IMR-90 (cell line): ENCODE measurements around the gene PTPRC. TPM values are rescaled to one million over a fixed set of nuclear protein-coding genes. Genes with fewer than 3 reads are reported as not detected.
A peak's percentile ranks its signal among the peaks of the same experiment; 100 is the strongest.

Experiments used
- ATAC-seq: fragments of 200-7000 bp; cut with Tn5 transposase; 2 replicates; pipeline ENCODE4 v1.9.1; 2020; ENCODE audit warnings: low read depth, mild to moderate bottlenecking, moderate library complexity
- BruUV-seq: library from RNA; stranded (reverse); fragments of 400-500 nt; replicated peaks from 2 replicates; lab custom pipeline; 2021; lab: Mats Ljungman, UMichigan
- CTCF ChIA-PET: fragments of 300-600 bp; formaldehyde crosslinking; extraction: SDS; loops from one replicate; lab custom pipeline; 2021; ENCODE audit warnings: antibody characterized with exemption; lab: Yijun Ruan, JAX
- POLR2A ChIA-PET: fragments of 300-600 bp; sonication (Branson Sonifier 250); formaldehyde crosslinking; loops from one replicate; lab custom pipeline; 2022; ENCODE audit warnings: antibody characterized with exemption; ENCODE audit not compliant: unreplicated experiment; lab: Charles Lee
- DNase-seq: peaks from one replicate; pipeline ENCODE4 v3.0.0; 2013
- H2AFZ ChIP-seq: replicated peaks from 2 replicates; pipeline ENCODE3; 2013; ENCODE audit warnings: low read length, mild to moderate bottlenecking; ENCODE audit not compliant: poor library complexity
- H2AK5ac ChIP-seq: 2 replicates; pipeline ENCODE4 v1.6.1; 2013; ENCODE audit warnings: low read depth, low read length, inconsistent platforms
- H2AK9ac ChIP-seq: replicated peaks from 2 replicates; pipeline ENCODE3; 2013; ENCODE audit warnings: mild to moderate bottlenecking, low read depth, low read length, moderate library complexity; ENCODE audit not compliant: poor library complexity
- H2BK120ac ChIP-seq: 2 replicates; pipeline ENCODE4 v1.6.1; 2013; ENCODE audit warnings: low read depth, low read length, inconsistent platforms
- H2BK15ac ChIP-seq: 3 replicates; pipeline ENCODE4 v1.6.1; 2013; ENCODE audit warnings: low read depth, low read length, inconsistent platforms
- H2BK20ac ChIP-seq: 2 replicates; pipeline ENCODE4 v1.6.1; 2013; ENCODE audit warnings: low read depth, mild to moderate bottlenecking, inconsistent platforms, low read length, moderate library complexity
- H2BK5ac ChIP-seq: 2 replicates; pipeline ENCODE4 v1.6.1; 2013; ENCODE audit warnings: mild to moderate bottlenecking, low read depth, low read length, inconsistent platforms; ENCODE audit not compliant: poor library complexity, severe bottlenecking
- H3K14ac ChIP-seq: replicated peaks from 2 replicates; pipeline ENCODE4 v1.6.1; 2013; ENCODE audit warnings: low read depth, low read length, inconsistent platforms
- H3K18ac ChIP-seq: 2 replicates; pipeline ENCODE4 v1.6.1; 2013; ENCODE audit warnings: low read depth, low read length, control low read depth
- H3K23ac ChIP-seq: 2 replicates; pipeline ENCODE4 v1.6.1; 2013; ENCODE audit warnings: low read depth, low read length, inconsistent platforms
- H3K27ac ChIP-seq: 2 replicates; pipeline ENCODE4 v1.5.1; 2013; ENCODE audit warnings: mild to moderate bottlenecking, control low read depth, low read length; ENCODE audit not compliant: insufficient read depth
- H3K27me3 ChIP-seq: 2 replicates; pipeline ENCODE4 v1.6.1; 2013; ENCODE audit warnings: low read length; ENCODE audit not compliant: control insufficient read depth, insufficient read depth
- H3K36me3 ChIP-seq: 2 replicates; pipeline ENCODE4 v1.6.1; 2013; ENCODE audit warnings: low read length, mixed read lengths; ENCODE audit not compliant: control insufficient read depth, insufficient read depth
- H3K4ac ChIP-seq: 2 replicates; pipeline ENCODE4 v1.6.1; 2013; ENCODE audit warnings: low read depth, low read length, inconsistent platforms
- H3K4me1 ChIP-seq: 2 replicates; pipeline ENCODE4 v1.6.1; 2013; ENCODE audit warnings: low read length, mixed read lengths; ENCODE audit not compliant: control insufficient read depth, insufficient read depth
- H3K4me2 ChIP-seq: 2 replicates; pipeline ENCODE4 v1.6.1; 2013; ENCODE audit warnings: low read depth, mild to moderate bottlenecking, control low read depth, low read length, moderate library complexity
- H3K4me3 ChIP-seq: 2 replicates; pipeline ENCODE4 v1.5.1; 2013; ENCODE audit warnings: low read depth, mild to moderate bottlenecking, control low read depth, low read length, moderate library complexity; ENCODE audit not compliant: insufficient read depth
- H3K56ac ChIP-seq: 2 replicates; pipeline ENCODE4 v1.6.1; 2013; ENCODE audit warnings: low read length, inconsistent platforms; ENCODE audit not compliant: insufficient read depth; ENCODE audit errors: extremely low read depth
- H3K79me1 ChIP-seq, 2 experiments: 2 replicates each; pipeline ENCODE4 v1.6.1; 2013; ENCODE audit warnings: low read length in 2 of 2, inconsistent platforms in 1 of 2, low read depth in 1 of 2
- H3K9ac ChIP-seq: 2 replicates; pipeline ENCODE4 v1.6.1; 2013; ENCODE audit warnings: low read depth, low read length, control low read depth
- H3K9me1 ChIP-seq: 2 replicates; pipeline ENCODE4 v1.6.1; 2013; ENCODE audit warnings: low read length, inconsistent platforms; ENCODE audit not compliant: insufficient read depth
- H3K9me3 ChIP-seq: 2 replicates; pipeline ENCODE4 v1.6.1; 2013; ENCODE audit warnings: low read length; ENCODE audit not compliant: control insufficient read depth, insufficient read depth
- H4K20me1 ChIP-seq: 2 replicates; pipeline ENCODE4 v1.6.1; 2013; ENCODE audit warnings: low read length, inconsistent platforms; ENCODE audit not compliant: insufficient read depth
- H4K5ac ChIP-seq: 2 replicates; pipeline ENCODE4 v1.6.1; 2013; ENCODE audit warnings: mild to moderate bottlenecking, low read depth, low read length, control low read depth
- H4K8ac ChIP-seq, 2 experiments: 2 replicates each; pipeline ENCODE4 v1.6.1; 2013; ENCODE audit warnings: low read depth in 2 of 2, low read length in 2 of 2, control low read depth in 1 of 2, inconsistent platforms in 1 of 2
- H4K91ac ChIP-seq: 2 replicates; pipeline ENCODE4 v1.6.1; 2013; ENCODE audit warnings: low read depth, low read length, inconsistent platforms; ENCODE audit not compliant: insufficient read depth
- BHLHE40 ChIP-seq: fragments of 150-350 bp; IDR thresholded peaks from 2 replicates; pipeline ENCODE4 v1.6.1; 2016; ENCODE audit warnings: mild to moderate bottlenecking, low read depth, low read length
- CEBPB ChIP-seq: IDR thresholded peaks from 2 replicates; pipeline ENCODE4 v1.6.1; 2012; ENCODE audit warnings: low read depth, low read length, improper control_type of control experiment
- CHD1 ChIP-seq: IDR thresholded peaks from 2 replicates; pipeline ENCODE4 v1.6.1; 2012; ENCODE audit warnings: low read depth, low read length, improper control_type of control experiment
- FOS ChIP-seq: fragments of 150-350 bp; IDR thresholded peaks from 2 replicates; pipeline ENCODE4 v1.6.1; 2016; ENCODE audit warnings: low read depth, low read length
- MAFK ChIP-seq: IDR thresholded peaks from 2 replicates; pipeline ENCODE4 v1.6.1; 2012; ENCODE audit warnings: low read depth, low read length, improper control_type of control experiment
- MAZ ChIP-seq: IDR thresholded peaks from 2 replicates; pipeline ENCODE4 v1.6.1; 2012; ENCODE audit warnings: low read depth, mild to moderate bottlenecking, low read length, improper control_type of control experiment, moderate library complexity, borderline replicate concordance
- MXI1 ChIP-seq: IDR thresholded peaks from 2 replicates; pipeline ENCODE4 v1.6.1; 2012; ENCODE audit warnings: low read depth, mild to moderate bottlenecking, low read length, moderate library complexity, borderline replicate concordance
- NFE2L2 ChIP-seq: fragments of 150-350 bp; IDR thresholded peaks from 2 replicates; pipeline ENCODE4 v1.6.1; 2016; ENCODE audit warnings: low read depth, mild to moderate bottlenecking, low read length
- POLR2A ChIP-seq: IDR thresholded peaks from 2 replicates; pipeline ENCODE4 v1.6.1; 2012; ENCODE audit warnings: mild to moderate bottlenecking, low read depth, low read length
- RAD21 ChIP-seq: IDR thresholded peaks from 2 replicates; pipeline ENCODE4 v1.6.1; 2012; ENCODE audit warnings: low read length, improper control_type of control experiment
- RCOR1 ChIP-seq: IDR thresholded peaks from 2 replicates; pipeline ENCODE4 v1.6.1; 2012; ENCODE audit warnings: mild to moderate bottlenecking, low read length, improper control_type of control experiment; ENCODE audit not compliant: insufficient replicate concordance
- RFX5 ChIP-seq: IDR thresholded peaks from 2 replicates; pipeline ENCODE4 v1.8.0; 2012; ENCODE audit warnings: low read depth, mild to moderate bottlenecking, low read length, moderate library complexity
- SMC3 ChIP-seq: fragments of 150-350 bp; IDR thresholded peaks from 2 replicates; pipeline ENCODE4 v1.6.1; 2016; ENCODE audit warnings: low read depth, mild to moderate bottlenecking, antibody characterized with exemption, low read length, moderate library complexity
- WGBS, 2 experiments: methylation state at CpG; one replicate each; pipeline versions ENCODE4 v1.1.5 to v1.1.7; 2013; ENCODE audit warnings: missing lambda C conversion rate in 2 of 2; ENCODE audit not compliant: insufficient read length in 1 of 2; ENCODE audit errors: extremely low coverage in 2 of 2; 5-methylcytosine and 5-hydroxymethylcytosine counted together
- dilution Hi-C: fragments of 300-500 bp; cut with HindIII; formaldehyde crosslinking; loops from one replicate; pipeline ENCODE4 v1.14.3; 2018; ENCODE audit warnings: low sequenced_read_pairs; ENCODE audit not compliant: unreplicated experiment
- in situ Hi-C: fragments of 300-500 bp; cut with MboI; formaldehyde crosslinking; loops from 3 replicates; pipeline ENCODE4 v1.14.3; 2019; ENCODE audit warnings: low sequenced_read_pairs, inconsistent platforms, mixed read lengths
- intact Hi-C: fragments of 100-400 bp; cut with micrococcal nuclease; formaldehyde crosslinking; loops from 2 replicates; pipeline ENCODE4 v1.10.0; 2022
- polyA plus RNA-seq, 3 experiments: library from polyadenylated mRNA; depleted of rRNA; stranded (reverse); fragments of >200 nt; gene quantifications; 2 replicates each; pipeline ENCODE4 v1.2.3, GENCODE V29; 2012; ENCODE audit warnings: low replicate concordance in 1 of 3
- total RNA-seq: library from RNA; depleted of rRNA; stranded (reverse); fragments of >200 nt; gene quantifications from 2 replicates; pipeline ENCODE4 v1.2.3, GENCODE V29; 2012
- TF ChIP-seq, protein P1 (sequence below): fragments of 150-350 bp; IDR thresholded peaks from 2 replicates; pipeline ENCODE4 v1.6.1; 2017; ENCODE audit warnings: mild to moderate bottlenecking, antibody characterized with exemption, low read length, low read depth
- TF ChIP-seq, protein P2 (sequence below): conservative IDR thresholded peaks from 2 replicates; pipeline ENCODE4 v1.5.1; 2012; ENCODE audit warnings: mild to moderate bottlenecking, low read depth, low read length, improper control_type of control experiment

Gene PTPRC
- total and polyA plus RNA-seq, 2 of the 4 experiments (the other 2 are of a cell fraction) = not detected

DNA sequence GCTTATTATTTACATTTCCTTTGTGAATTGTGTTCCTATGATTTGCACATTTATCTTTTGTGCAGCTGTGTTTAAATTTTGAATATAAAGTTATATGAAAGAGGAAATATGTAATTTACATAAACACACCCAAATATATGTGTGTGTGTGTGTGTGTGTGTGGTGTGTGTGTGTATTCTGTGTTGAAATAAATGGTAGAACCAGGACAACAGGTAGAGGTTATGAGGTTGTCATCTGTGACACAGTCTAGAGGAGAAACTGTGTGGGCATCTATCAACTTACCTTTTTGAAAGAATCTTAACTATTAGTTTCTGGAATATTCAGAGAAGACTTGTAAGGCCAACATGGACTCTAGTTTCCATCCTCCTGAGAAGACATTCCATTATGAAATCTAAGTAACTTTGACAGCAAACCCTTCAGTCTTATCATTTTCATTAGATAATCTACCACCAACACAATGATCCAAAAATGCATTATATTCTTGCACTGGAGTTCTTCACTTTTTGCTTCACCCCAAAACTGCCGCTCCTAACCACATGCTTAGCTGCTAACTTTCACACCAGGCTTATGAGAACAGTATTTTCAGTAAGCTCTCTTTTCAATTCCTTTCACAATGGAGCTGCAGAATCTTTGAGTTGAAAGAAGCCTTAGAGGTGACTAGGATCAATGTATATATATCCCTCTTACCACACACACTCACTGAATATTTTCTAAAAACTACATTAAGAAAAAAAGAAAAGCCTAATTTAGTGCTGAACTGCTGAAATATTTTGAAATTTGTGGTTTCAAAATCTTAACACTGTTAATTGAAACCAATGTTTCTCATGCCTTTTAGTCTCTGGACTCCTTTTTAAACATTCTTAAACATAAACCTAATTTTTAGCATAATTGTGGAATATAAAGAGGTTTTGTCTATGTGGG is 21.8 kb downstream of the PTPRC start:
- peak overlapping the region in 1 of 2 experiments; percentile 31; a peak in 1 of 4 replicates for H4K8ac ChIP-seq
- no CpG with 5 or more reads among the region's 1 CpG for WGBS, 2 experiments
- peak overlapping the region; percentile 72; the same call in 1 of the 2 replicates for H3K14ac ChIP-seq
- dilution Hi-C loops (no loop called here), in situ Hi-C loops (no loop called here), intact Hi-C loops (loop anchor here (5.0 kb wide), 1 partner anchor 78 kb away; no protein-coding TSS in a partner anchor)
- H3K56ac ChIP-seq = peak overlapping the region; percentile 3; the same call in 1 of the 2 replicates
- no peak for ATAC-seq
- peaks cover 4% of the 10 kb centered on the region for H3K9me1 ChIP-seq
- H2BK120ac ChIP-seq = peak overlapping the region; percentile 68; the same call in 1 of the 2 replicates
- H3K9ac ChIP-seq = no peak overlapping the region
- peak overlapping the region; percentile 4; the same call in 1 of the 2 replicates for H3K4me2 ChIP-seq
- no peak overlapping the region for H3K23ac ChIP-seq
- no peak overlapping the region for H2BK5ac ChIP-seq
- H3K4ac ChIP-seq = peak overlapping the region; percentile 65; the same call in 1 of the 2 replicates
- H3K27me3 ChIP-seq = no peaks in the 10 kb centered on the region
- H3K4me3 ChIP-seq = no peak overlapping the region
- H4K5ac ChIP-seq = peak overlapping the region; percentile 5
- H2AFZ ChIP-seq = no peak overlapping the region
- no peaks in the 10 kb centered on the region for H3K79me1 ChIP-seq
- no peak for DNase-seq
- BruUV-seq = no TSS peak
- H4K20me1 ChIP-seq = no peaks in the 10 kb centered on the region
- ChIA-PET CTCF (interaction anchor here (0.7 kb wide), 1 partner anchor 17 kb away, joined by 3 read pairs; no protein-coding TSS in a partner anchor), POLR2A (no interaction called here)
- H3K9me3 ChIP-seq = no peaks in the 10 kb centered on the region
- no peaks in the 10 kb centered on the region for H3K36me3 ChIP-seq
- H2BK15ac ChIP-seq = peak overlapping the region; percentile 91; the same call in 2 of the 3 replicates
- peak overlapping the region; percentile 66; the same call in 1 of the 2 replicates for H2BK20ac ChIP-seq
- peak overlapping the region; percentile 39; the same call in 1 of the 2 replicates for H4K91ac ChIP-seq
- peaks cover 8% of the 10 kb centered on the region for H3K4me1 ChIP-seq
- peak overlapping the region; percentile 52; the same call in 1 of the 2 replicates for H2AK5ac ChIP-seq
- no peak overlapping the region for H2AK9ac ChIP-seq
- H3K18ac ChIP-seq = peak overlapping the region; percentile 71; the same call in 1 of the 2 replicates
- no peak overlapping the region for H3K27ac ChIP-seq
- TF ChIP-seq MAFK = no peak
- TF ChIP-seq SMC3 = no peak
- TF ChIP-seq FOS = no peak
- no peak for TF ChIP-seq POLR2A
- TF ChIP-seq CHD1 = no peak
- TF ChIP-seq MXI1 = no peak
- no peak for TF ChIP-seq MAZ
- no peak for TF ChIP-seq NFE2L2
- no peak for TF ChIP-seq RAD21
- TF ChIP-seq, protein P1, sequence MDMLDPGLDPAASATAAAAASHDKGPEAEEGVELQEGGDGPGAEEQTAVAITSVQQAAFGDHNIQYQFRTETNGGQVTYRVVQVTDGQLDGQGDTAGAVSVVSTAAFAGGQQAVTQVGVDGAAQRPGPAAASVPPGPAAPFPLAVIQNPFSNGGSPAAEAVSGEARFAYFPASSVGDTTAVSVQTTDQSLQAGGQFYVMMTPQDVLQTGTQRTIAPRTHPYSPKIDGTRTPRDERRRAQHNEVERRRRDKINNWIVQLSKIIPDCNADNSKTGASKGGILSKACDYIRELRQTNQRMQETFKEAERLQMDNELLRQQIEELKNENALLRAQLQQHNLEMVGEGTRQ = no peak
- TF ChIP-seq, protein P2, sequence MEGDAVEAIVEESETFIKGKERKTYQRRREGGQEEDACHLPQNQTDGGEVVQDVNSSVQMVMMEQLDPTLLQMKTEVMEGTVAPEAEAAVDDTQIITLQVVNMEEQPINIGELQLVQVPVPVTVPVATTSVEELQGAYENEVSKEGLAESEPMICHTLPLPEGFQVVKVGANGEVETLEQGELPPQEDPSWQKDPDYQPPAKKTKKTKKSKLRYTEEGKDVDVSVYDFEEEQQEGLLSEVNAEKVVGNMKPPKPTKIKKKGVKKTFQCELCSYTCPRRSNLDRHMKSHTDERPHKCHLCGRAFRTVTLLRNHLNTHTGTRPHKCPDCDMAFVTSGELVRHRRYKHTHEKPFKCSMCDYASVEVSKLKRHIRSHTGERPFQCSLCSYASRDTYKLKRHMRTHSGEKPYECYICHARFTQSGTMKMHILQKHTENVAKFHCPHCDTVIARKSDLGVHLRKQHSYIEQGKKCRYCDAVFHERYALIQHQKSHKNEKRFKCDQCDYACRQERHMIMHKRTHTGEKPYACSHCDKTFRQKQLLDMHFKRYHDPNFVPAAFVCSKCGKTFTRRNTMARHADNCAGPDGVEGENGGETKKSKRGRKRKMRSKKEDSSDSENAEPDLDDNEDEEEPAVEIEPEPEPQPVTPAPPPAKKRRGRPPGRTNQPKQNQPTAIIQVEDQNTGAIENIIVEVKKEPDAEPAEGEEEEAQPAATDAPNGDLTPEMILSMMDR = no peak
- no peak for TF ChIP-seq RFX5
- TF ChIP-seq BHLHE40 = no peak
- TF ChIP-seq CEBPB = no peak
- no peak for TF ChIP-seq RCOR1
